Tongue (tissue), 2 donors: ENCODE results near the gene SPOCK3. TPM values are rescaled to one million over a fixed set of nuclear protein-coding genes. Genes with fewer than 3 reads are reported as not detected.

Source experiments
- small RNA-seq: library from RNA; depleted of rRNA; stranded (forward); fragments of <200 nt; gene quantifications from one replicate; pipeline ENCODE3, GENCODE V24; 2014; ENCODE audit warnings: low replicate concordance
- total RNA-seq: library from RNA; depleted of rRNA; stranded (reverse); fragments of >200 nt; gene quantifications from one replicate; pipeline ENCODE4 v1.2.3, GENCODE V29; 2014

Gene SPOCK3
- total RNA-seq, 1 donor from 2014 or later: 3.6 TPM

Small RNA genes within 50 kb of the gene (small RNA-seq; reads per million reads assigned to genes)
- gene RNA5SP171: not detected
